GM12872 (cell line): ENCODE data around the gene PSTPIP1.

Experiments
- CTCF ChIP-seq: IDR thresholded peaks from 3 replicates; pipeline ENCODE4 v1.5.1; 2011; ENCODE audit warnings: low read depth, mild to moderate bottlenecking, low read length, moderate library complexity; ENCODE audit not compliant: insufficient read depth

PSTPIP1 gene

GRCh38 chr15:77035999-77036471, 41.1 kb downstream of the PSTPIP1 start:
- TF ChIP-seq CTCF, result no peak

- TF ChIP-seq CTCF, result no peak
Observed at GRCh38 chr15:77036537-77037387, 41.8 kb downstream of the PSTPIP1 start.

GRCh38 chr15:77037388-77038209, 42.7 kb downstream of the PSTPIP1 start:
- no peak for TF ChIP-seq CTCF

GRCh38 chr15:77038312-77039216, 43.6 kb downstream of the PSTPIP1 start:
- no peak for TF ChIP-seq CTCF

DNA sequence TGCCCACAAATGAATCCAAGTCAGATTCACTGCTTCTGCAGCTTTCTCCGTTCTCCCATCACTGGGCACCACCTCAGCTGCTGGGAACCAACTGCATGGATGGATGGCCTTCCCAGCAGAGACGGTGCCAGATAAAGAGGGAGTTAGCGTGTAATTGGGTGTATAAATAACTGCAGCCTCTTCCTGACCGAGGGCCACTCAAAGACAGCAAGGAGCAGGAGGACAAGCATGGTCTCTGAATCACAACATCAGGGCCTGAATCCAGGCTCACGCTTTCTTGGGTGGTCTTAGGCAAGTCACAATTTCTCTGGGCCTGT, 44.2 kb downstream of the PSTPIP1 start:
- TF ChIP-seq CTCF, result no peak

DNA sequence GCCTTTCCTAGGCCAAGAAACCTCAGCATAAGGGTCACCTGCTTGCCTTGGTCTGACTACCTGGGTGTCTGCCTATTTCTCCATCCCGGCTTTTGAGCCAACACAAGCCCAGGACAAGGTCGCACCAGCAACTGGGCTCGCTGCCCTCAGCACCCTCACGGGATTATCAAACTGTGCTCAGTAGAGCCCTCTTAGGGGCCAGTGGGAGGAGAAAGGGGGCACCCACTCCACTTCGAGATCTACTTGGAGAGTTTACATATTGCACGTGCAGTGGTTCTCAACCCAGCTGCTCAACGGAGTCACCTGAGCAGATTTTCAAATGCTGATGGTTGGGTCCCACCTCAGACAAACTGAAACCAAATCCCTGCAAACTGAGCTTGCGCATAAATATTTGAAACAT, 44.9 kb downstream of the PSTPIP1 start:
- TF ChIP-seq CTCF, result no peak

GRCh38 chr15:77040673-77041072, 45.7 kb downstream of the PSTPIP1 start:
- no peak for TF ChIP-seq CTCF
